ENCODE data around the gene AFAP1.

The AFAP1 gene

GRCh38 chr4:7737752-7738457, 201.8 kb downstream of the AFAP1 start:
- no peaks in the 10 kb centered on the region for H3K9me3 Mint-ChIP-seq (ENCODE audit: low read depth)
- H3K4me3 Mint-ChIP-seq: no peak overlapping the region
- no peak overlapping the region for H3K27ac Mint-ChIP-seq
- no peaks in the 10 kb centered on the region for H3K27me3 Mint-ChIP-seq
- no peaks in the 10 kb centered on the region for H3K4me1 Mint-ChIP-seq (ENCODE audit: low read depth)
- no peaks in the 10 kb centered on the region for H3K36me3 Mint-ChIP-seq

GRCh38 chr4:7737268-7737645, 202.4 kb downstream of the AFAP1 start:
- H3K36me3 Mint-ChIP-seq: no peaks in the 10 kb centered on the region
- H3K4me3 Mint-ChIP-seq: no peak overlapping the region
- no peaks in the 10 kb centered on the region for H3K9me3 Mint-ChIP-seq (ENCODE audit: low read depth)
- H3K27ac Mint-ChIP-seq: no peak overlapping the region
- no peaks in the 10 kb centered on the region for H3K4me1 Mint-ChIP-seq (ENCODE audit: low read depth)
- H3K27me3 Mint-ChIP-seq: no peaks in the 10 kb centered on the region

- no peaks in the 10 kb centered on the region for H3K27me3 Mint-ChIP-seq
- H3K36me3 Mint-ChIP-seq: no peaks in the 10 kb centered on the region
These were observed 203.0 kb downstream of the AFAP1 start for GRCh38 chr4:7736436-7737267.

DNA sequence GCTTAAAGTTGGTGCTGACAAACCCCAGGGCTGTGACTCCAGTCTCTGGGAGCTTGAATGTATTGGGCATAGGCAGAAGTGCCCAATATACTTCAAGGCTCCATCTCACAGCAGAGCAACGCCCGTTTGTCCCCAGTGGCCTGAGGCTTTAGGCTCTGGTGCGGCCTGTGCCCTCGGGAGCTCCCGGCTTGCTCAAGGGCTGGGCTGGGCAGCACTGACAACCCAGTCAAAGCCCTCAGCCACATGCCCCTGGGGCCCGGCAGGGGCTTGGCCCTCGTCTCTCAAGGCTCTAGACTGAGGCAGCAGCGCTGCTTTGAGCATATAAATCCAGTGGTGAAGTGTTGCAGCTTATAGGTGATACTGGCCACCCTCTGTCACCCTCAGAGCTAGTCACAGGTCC, 203.7 kb downstream of the AFAP1 start:
- Mint-ChIP-seq H3K27ac (no peak overlapping the region), H3K4me1 (ENCODE audit: low read depth) (no peaks in the 10 kb centered on the region), H3K4me3 (no peak overlapping the region), H3K27me3 (no peaks in the 10 kb centered on the region), H3K9me3 (ENCODE audit: low read depth) (no peaks in the 10 kb centered on the region), H3K36me3 (no peaks in the 10 kb centered on the region)

More at GRCh38 chr4:7736436-7737267, 203.0 kb downstream of the AFAP1 start:
- Mint-ChIP-seq H3K27ac (no peak overlapping the region), H3K9me3 (ENCODE audit: low read depth) (no peaks in the 10 kb centered on the region), H3K4me1 (ENCODE audit: low read depth) (no peaks in the 10 kb centered on the region), H3K4me3 (no peak overlapping the region)

DNA sequence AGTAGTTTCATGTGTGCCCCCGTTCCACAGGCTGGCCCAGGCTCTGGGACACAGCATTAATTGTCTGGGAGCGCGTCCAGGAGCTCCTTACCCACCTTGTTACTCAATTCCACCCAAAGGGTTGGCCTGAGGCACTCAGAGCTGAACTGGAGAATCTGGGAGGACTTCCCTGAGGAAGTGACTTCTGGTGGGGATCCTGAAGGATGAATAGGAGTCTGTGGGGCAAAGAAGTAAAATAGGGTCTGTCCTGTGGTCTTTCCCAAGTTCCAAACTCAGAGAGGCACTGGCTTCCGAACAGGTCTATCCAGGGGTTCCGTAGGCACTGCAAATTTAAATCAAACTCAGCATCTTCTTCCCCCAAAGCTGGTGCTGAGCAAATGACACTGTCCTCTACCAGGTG, 204.3 kb downstream of the AFAP1 start:
- Mint-ChIP-seq H3K27me3 (no peaks in the 10 kb centered on the region), H3K27ac (no peak overlapping the region), H3K4me3 (no peak overlapping the region), H3K4me1 (ENCODE audit: low read depth) (no peaks in the 10 kb centered on the region), H3K36me3 (no peaks in the 10 kb centered on the region), H3K9me3 (ENCODE audit: low read depth) (no peaks in the 10 kb centered on the region)

DNA sequence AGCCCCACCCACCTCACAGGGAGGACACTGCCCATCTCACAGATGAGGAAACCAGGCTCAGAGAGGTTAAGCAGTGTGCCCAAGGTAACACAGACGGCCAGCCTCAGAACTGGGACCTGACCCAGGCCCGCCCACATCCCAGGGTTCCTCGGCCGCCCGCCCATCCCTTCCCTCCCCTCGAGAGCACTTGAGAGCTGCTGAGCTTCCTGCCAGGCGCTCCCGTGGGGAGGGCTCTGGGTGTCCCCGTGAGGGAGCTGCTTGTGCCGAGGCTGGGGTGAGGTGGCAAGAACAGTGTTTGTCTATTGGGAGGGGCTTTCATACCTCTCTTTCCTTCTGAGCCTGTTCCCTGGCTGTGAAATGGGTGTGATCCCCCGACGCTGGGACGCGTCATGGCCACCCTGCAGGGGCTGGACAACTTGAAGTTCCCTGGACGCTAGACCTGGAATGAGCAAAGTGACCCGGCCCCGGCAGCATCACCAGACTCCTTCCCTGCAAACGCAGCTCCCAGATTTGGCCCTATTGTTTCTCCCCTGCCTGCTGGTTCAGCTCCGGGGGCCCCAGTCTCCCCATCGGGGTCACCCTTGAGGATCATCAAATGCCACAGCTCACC, 204.9 kb downstream of the AFAP1 start:
- Mint-ChIP-seq H3K36me3 (no peaks in the 10 kb centered on the region), H3K27ac (no peak overlapping the region), H3K27me3 (no peaks in the 10 kb centered on the region), H3K4me3 (no peak overlapping the region), H3K4me1 (ENCODE audit: low read depth) (no peaks in the 10 kb centered on the region), H3K9me3 (ENCODE audit: low read depth) (no peaks in the 10 kb centered on the region)

GRCh38 chr4:7733801-7734650, 205.6 kb downstream of the AFAP1 start:
- Mint-ChIP-seq H3K36me3 (no peaks in the 10 kb centered on the region), H3K4me3 (no peak overlapping the region), H3K27me3 (no peaks in the 10 kb centered on the region), H3K4me1 (ENCODE audit: low read depth) (no peaks in the 10 kb centered on the region), H3K27ac (no peak overlapping the region), H3K9me3 (ENCODE audit: low read depth) (no peaks in the 10 kb centered on the region)

GRCh38 chr4:7733201-7733600, 206.5 kb downstream of the AFAP1 start:
- Mint-ChIP-seq H3K36me3 (no peaks in the 10 kb centered on the region), H3K27me3 (no peaks in the 10 kb centered on the region), H3K27ac (no peak overlapping the region), H3K4me1 (ENCODE audit: low read depth) (no peaks in the 10 kb centered on the region), H3K9me3 (ENCODE audit: low read depth) (no peaks in the 10 kb centered on the region), H3K4me3 (no peak overlapping the region)

DNA sequence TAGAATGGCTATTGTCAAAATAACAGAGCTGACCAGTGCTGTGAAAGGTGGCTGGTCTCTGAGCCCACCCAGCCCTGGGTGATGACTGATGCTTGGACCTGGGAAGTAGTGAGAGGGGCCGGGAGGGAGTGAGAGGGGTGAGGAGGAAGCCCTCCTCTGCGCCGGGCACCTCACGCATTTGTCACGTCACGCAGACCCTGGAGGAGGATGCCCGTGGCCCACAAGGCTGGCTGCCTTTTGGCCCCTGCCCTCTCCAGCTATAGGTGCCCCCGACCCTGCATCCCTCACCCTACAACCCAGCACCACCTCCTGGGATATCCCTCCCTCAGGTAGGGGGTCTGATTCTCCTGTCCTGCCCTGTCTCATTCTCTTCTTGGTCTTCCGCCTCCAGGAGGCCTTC, 207.4 kb downstream of the AFAP1 start:
- no peaks in the 10 kb centered on the region for H3K4me1 Mint-ChIP-seq (ENCODE audit: low read depth)
- no peaks in the 10 kb centered on the region for H3K36me3 Mint-ChIP-seq
- H3K4me3 Mint-ChIP-seq: no peak overlapping the region
- no peak overlapping the region for H3K27ac Mint-ChIP-seq
- H3K27me3 Mint-ChIP-seq: no peaks in the 10 kb centered on the region
- no peaks in the 10 kb centered on the region for H3K9me3 Mint-ChIP-seq (ENCODE audit: low read depth)

DNA sequence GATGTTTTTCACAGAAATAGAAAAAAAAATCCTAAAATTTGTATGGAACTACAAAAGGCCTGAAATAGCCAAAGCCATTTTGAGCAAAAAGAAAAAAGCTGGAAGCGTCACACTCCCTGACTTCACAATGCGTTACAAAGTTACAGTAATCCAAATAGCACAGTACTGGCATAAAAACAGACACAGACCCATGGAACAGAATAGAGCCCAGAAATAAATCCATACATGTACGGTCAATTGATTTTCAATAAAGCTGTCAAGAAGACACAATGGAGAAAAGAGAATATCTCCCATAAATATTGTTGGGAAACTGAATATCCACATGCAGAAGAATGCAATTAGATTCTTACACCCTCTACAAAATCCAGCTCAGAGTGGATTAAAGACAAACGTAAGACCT, 208.2 kb downstream of the AFAP1 start:
- Mint-ChIP-seq H3K27ac (no peak overlapping the region), H3K36me3 (no peaks in the 10 kb centered on the region), H3K27me3 (no peaks in the 10 kb centered on the region), H3K4me3 (no peak overlapping the region), H3K4me1 (ENCODE audit: low read depth) (no peaks in the 10 kb centered on the region), H3K9me3 (ENCODE audit: low read depth) (no peaks in the 10 kb centered on the region)

- Mint-ChIP-seq H3K4me1 (ENCODE audit: low read depth) (no peaks in the 10 kb centered on the region), H3K27me3 (no peaks in the 10 kb centered on the region), H3K27ac (no peak overlapping the region), H3K4me3 (no peak overlapping the region), H3K9me3 (ENCODE audit: low read depth) (no peaks in the 10 kb centered on the region), H3K36me3 (no peaks in the 10 kb centered on the region)
These were observed 211.9 kb downstream of the AFAP1 start for GRCh38 chr4:7727749-7728148.

- Mint-ChIP-seq H3K27me3 (no peaks in the 10 kb centered on the region), H3K9me3 (ENCODE audit: low read depth) (no peaks in the 10 kb centered on the region), H3K4me1 (ENCODE audit: low read depth) (no peaks in the 10 kb centered on the region), H3K36me3 (no peaks in the 10 kb centered on the region), H3K27ac (no peak overlapping the region), H3K4me3 (no peak overlapping the region)
These were observed 212.8 kb downstream of the AFAP1 start for GRCh38 chr4:7726665-7727413.

DNA sequence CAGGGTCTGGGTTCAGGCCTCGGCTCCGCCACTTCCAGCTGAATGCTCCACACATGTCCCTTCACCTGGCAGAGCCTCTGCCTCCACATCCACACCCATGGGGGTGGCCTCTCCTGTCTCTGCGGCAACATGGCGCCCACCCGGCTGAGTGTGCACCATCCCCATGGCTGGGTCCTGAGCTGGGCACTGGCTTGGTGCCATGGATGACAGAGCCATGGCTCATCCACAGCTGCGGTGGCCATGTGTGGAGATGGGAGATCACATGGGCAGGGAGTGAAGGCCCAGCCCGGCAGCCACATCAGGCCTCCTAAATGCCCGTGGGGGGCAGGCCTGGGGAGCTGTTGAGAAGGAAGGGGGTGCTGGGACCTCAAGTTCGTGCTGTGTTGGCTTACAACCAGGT, 213.7 kb downstream of the AFAP1 start:
- H3K4me1 Mint-ChIP-seq (ENCODE audit: low read depth): no peaks in the 10 kb centered on the region
- H3K36me3 Mint-ChIP-seq: no peaks in the 10 kb centered on the region

DNA sequence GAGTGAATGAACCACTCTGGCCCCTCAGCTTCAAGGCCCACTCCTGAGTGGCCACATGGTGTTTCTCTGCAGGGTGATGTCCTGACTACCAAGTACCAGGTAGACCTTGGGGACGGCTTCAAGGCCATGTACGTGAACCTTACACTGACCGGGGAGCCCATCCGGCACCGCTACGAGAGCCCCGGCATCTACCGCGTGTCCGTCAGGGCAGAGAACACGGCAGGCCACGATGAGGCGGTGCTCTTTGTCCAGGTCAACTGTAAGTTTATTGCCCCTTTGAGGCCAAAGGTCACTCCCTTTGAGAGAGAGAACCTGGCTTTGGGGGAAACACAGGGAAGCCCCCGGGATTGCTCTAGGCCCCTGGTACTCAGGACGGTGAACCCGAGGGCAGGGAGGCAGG, 216.0 kb downstream of the AFAP1 start:
- H3K36me3 Mint-ChIP-seq: no peaks in the 10 kb centered on the region
- H3K27me3 Mint-ChIP-seq: no peaks in the 10 kb centered on the region
- no peak overlapping the region for H3K4me3 Mint-ChIP-seq
- H3K27ac Mint-ChIP-seq: no peak overlapping the region
- H3K9me3 Mint-ChIP-seq (ENCODE audit: low read depth): no peaks in the 10 kb centered on the region
- peaks cover 1% of the 10 kb centered on the region for H3K4me1 Mint-ChIP-seq (ENCODE audit: low read depth)

More for the DNA sequence above, 213.7 kb downstream of the AFAP1 start:
- H3K27ac Mint-ChIP-seq: no peak overlapping the region
- H3K4me3 Mint-ChIP-seq: no peak overlapping the region
- H3K9me3 Mint-ChIP-seq (ENCODE audit: low read depth): no peaks in the 10 kb centered on the region
- H3K27me3 Mint-ChIP-seq: no peaks in the 10 kb centered on the region

Data from activated naive CD8-positive, alpha-beta T cell (primary cell).